HG03342 (cell line): Measurements from ENCODE around the gene ATOSA.

ENCODE experiments used
- ATAC-seq: cut with Tn5 transposase; IDR thresholded peaks from one replicate; pipeline ENCODE4 v1.9.1; 2021; ENCODE audit warnings: mild to moderate bottlenecking, moderate library complexity; ENCODE audit not compliant: unreplicated experiment

Gene ATOSA, protein sequence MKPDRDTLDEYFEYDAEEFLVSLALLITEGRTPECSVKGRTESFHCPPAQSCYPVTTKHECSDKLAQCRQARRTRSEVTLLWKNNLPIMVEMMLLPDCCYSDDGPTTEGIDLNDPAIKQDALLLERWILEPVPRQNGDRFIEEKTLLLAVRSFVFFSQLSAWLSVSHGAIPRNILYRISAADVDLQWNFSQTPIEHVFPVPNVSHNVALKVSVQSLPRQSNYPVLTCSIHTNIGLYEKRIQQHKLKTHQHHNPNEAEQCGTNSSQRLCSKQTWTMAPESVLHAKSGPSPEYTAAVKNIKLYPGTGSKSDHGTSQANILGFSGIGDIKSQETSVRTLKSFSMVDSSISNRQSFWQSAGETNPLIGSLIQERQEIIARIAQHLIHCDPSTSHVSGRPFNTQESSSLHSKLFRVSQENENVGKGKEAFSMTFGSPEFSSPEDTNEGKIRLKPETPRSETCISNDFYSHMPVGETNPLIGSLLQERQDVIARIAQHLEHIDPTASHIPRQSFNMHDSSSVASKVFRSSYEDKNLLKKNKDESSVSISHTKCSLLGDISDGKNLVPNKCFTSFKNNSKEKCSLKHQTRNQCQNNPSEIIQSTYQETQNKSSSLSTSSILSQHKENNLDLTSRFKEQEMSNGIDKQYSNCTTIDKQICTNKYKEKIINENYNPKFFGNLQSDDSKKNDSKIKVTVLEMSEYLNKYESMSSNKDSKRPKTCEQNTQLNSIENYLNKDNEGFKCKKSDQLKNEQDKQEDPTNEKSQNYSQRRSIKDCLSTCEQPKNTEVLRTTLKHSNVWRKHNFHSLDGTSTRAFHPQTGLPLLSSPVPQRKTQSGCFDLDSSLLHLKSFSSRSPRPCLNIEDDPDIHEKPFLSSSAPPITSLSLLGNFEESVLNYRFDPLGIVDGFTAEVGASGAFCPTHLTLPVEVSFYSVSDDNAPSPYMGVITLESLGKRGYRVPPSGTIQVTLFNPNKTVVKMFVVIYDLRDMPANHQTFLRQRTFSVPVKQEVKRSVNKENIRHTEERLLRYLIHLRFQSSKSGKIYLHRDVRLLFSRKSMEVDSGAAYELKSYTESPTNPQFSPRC

DNA sequence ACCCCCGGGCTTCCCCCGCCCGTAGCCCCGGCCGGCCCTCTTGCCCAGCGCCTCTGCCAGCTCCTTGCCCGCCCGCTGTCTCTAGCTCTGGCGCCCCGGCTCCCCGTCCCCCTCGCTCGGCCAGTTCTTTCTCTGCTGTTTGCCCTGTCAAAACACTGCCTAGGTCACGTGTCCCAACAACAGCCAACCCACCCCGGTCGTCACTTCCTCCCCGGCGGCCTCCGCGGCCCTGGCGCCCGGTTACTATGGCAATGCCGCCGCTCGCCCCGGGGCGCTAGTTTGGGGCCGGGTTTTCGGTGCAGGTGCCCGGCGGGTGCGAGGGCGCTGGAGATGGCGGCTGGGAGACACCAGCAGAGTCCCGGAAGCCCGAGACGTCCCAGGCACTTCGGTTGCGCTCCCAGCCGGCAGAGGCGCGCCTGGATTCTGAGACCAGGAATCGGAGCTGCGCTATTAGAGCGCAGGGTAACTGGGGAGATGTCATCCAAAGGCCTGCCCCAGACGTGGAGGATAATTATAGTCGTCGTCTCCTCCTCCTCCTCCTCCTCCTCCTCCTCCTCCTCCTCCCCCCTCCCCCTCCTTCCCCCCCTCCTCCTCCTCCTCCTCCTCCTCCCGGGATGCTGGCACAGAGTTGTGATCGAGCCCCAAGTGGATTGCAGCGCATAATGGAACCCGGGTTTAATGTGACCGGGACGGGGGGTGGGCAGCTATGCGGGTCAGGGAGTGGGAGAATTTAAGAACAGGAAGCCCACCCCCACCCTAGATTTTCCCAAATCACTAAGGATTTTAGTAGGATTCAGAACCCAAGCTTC is at the start of gene ATOSA:
Gene ATOSA, minus strand, starts transcription at position 157 of the 809 bp plus-strand sequence. CDS start 1,367 bp downstream, outside the sequence.
- peak; percentile 62 for ATAC-seq

DNA sequence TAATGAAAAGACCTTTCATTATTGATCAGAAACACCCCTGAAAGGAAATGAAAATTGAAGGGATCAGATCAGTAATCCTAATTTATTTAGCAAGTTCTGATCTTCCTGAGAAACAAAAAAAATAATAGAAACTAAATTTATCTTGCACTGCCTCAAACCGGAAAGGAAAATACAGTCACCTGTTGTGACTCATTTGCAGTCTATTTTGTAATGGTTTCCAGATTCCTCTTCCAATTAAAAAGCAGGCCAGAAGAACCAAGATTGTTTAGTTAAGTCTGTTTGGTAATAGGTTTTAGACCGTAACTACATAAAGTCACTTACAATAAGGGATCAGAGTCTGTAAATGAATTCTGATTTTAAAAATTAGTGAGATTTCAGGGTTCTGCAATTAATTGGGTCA is 49.7 kb upstream of the ATOSA start:
- no peak for ATAC-seq

DNA sequence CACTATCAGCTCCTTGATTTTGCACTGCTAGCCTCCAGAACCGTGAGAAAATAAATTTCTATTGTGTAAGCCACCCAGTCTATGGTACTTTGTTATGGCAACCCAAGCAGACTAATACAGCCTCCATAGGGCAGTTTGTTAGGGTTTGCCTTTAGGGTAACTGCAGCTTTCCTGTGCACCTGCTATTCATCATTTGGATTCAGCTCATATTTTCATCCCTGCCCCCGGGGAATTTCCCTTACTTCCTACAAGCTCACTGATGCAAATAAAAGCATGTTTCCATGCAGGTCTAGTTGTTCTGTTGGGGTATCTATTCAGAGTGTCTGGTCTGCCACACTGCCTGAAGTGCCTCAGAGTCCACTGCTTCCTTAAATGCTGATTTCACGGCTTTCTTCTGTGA is 48.6 kb upstream of the ATOSA start:
- ATAC-seq: no peak

DNA sequence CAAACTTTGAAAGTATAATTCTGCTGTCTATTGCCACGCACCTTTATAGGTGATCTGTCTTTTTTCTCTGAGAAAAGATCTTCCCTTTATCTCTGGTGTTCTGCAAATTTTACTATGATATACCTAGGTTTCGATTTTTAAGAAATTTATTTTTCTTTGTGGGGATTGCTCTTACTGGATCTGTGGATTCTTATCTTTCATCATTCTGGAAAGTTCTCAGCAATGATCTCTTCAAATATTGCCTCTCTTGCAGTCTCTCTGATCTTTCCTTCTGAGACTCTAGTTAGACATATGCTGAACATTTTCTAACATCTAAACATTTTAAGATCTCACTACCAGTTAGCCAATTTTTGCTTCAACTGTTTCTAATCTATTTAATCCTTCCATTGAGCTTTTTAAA is 47.0 kb upstream of the ATOSA start:
- ATAC-seq: no peak

DNA sequence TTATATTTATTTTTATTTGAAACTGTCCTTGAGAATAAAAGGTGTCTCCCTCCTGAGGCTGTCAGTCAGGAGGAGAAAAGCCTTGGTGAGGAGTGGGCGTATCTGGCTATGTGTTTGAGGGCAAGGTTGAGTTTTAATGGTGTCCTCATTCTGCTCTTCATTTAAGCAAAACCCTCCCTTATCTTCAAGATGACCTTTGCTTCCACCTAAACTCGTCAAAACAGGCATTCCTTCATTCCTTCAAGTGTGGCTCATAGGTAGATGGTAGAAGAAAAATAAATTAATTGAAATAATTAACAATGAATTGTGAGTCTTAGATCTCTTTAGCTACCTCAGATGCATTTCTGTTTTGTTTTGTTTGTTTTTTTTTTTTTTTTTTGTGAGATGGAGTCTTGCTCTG is 39.4 kb upstream of the ATOSA start:
- no peak for ATAC-seq

DNA sequence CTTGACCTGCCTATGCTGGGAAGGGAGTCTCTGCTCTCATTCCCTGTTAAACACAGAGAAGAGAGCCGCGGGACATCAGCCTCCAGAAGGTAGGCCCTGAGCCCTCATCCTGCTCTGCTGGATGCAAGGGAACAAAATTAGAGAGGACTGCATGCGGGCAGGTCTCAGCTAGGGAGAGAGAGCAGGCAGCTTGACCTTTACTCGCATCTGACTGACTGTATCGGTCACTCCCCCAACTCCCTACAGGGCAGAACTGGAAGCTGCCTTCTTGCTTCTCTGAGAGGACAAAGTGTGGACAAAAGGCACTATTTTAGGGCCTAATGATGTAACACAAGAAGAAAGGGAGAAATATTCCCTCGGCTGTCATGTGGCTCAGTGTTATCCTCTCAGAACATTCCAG is 38.7 kb upstream of the ATOSA start:
- ATAC-seq: no peak

DNA sequence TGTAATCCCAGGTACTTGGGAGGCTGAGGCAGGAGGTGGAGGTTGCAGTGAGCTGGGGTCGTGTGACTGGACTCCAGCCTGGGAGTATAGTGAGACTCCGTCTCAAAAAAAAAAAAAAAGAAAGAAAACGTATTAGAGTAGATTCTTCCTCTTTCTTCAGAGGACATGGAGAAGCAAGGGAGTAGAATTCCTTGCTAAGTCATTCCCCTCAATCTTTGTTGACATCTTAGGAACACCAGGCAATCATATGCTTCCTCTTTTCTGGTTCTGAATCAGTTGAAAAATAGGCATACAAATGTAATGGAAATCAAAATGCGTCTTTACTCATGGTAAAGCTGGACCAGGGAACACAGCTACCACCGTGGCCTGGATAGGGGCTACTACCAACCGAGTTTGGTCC is 38.3 kb upstream of the ATOSA start:
- no peak for ATAC-seq

DNA sequence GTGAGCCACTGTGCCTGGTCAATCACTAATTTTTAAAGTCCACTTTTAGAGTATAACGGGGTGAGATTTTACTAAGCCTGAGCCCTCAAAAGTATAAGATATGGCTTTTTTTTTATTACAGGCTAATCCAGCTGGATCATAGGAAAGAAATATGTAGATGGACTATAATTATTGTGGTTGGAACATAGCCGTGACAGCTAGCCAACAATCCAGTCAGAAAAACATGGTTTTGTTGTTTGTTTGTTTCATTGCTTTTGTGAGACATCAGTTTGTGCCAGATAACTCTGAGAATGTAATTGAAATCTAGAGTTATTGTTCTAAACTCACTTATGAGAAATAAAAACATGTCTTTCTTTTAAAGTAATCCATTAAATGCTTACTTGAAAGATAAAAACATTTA is 37.3 kb upstream of the ATOSA start:
- no peak for ATAC-seq

DNA sequence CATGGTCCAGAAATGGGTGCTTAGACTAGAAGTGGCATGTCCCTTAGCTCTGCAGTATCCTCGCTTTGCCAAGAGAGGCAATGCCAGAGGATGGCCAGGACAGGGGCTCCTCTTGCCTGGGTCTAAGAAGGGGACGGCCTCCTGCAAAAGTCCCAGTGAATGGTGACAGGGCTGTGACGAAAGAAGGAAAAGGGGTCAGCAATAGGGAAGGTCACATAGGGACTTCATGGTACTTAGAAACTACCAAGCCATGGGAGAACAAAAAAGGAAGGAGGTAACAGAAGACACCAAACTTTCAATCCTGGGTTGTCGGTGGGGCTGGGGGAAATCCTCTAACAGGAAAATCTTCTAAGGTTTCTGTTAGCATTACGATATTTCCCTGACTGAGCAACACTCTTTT is 36.2 kb upstream of the ATOSA start:
- ATAC-seq: no peak

DNA sequence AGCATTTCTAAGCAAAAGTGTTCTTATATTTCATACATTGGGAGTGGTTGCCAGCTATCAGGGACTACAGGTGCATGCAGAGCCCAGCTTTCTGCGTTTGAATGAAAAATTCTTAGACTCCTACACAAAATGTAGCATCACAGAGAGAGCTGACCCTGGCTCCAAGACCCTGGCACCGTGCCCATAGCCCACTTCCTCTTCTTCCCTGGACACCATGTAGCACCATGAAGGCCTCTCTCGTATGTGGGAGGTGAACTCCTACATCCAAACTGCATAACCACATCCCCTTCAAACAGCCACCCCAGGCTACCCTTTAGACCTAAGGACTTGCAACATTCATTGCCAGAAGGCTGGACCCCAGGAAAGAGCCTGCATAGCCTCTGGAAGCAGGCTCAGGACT is 35.8 kb upstream of the ATOSA start:
- no peak for ATAC-seq

DNA sequence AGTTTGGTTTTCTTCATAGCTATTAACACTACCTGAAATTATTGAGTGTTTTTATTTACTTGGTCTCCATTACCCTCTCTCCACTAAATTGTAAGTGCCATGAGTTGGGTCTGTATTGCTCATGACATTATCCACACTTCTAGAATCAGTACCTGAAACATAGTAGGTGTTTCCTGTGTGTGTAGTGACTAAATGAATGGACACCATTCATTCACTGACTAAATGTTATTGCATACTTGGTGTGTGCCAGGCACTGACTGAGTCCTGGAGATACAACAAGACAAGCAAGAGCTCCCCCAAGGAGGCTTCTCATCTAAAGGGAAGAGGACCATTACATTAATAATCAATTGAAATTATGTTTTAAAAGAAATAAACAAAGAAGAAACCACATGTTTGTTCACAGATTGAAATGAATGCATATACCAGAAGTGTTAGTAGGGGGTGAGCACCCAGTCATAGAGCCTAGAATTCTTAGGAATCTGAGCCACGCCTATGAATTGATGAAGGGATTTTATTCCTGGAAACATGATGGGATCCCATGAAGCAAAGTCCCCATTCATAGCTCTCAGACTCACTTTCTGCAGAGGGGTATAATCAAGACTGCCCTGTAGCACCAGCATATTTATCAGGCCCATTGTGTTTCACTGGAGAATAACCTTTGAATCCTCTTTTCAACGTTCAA is 31.7 kb upstream of the ATOSA start:
- ATAC-seq: no peak

DNA sequence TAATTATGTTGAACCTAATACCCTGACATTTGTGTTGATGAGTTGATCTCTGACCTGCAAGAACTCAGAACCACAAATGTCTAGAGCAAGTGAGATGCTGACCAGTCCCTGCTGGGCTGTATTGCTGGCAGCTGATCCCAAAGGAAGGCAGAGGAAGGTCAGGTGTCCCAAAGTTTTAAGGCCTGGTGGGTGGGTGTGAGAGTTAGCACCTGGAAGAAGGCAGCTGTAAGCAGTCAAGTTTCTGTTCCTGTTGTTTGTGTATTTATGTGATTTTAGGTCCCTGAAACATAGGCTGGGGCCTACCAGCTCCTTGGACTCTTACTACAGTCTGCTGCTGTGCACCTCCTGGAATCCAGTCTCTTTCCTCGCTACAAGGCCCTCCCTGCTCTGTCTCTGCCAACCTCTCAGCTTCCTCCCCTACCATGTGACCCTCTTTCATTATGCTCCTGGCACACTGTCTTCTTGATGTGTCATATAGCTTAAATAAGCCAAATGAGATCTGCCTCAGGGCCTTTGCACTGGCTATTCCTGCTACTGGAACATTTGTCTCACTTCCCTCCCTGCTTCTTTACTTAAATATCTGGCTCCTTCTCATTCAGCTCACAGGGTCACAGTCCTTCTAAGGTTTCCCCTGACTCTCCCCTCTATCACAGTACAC is 31.0 kb upstream of the ATOSA start:
- peak; percentile 55 for ATAC-seq

DNA sequence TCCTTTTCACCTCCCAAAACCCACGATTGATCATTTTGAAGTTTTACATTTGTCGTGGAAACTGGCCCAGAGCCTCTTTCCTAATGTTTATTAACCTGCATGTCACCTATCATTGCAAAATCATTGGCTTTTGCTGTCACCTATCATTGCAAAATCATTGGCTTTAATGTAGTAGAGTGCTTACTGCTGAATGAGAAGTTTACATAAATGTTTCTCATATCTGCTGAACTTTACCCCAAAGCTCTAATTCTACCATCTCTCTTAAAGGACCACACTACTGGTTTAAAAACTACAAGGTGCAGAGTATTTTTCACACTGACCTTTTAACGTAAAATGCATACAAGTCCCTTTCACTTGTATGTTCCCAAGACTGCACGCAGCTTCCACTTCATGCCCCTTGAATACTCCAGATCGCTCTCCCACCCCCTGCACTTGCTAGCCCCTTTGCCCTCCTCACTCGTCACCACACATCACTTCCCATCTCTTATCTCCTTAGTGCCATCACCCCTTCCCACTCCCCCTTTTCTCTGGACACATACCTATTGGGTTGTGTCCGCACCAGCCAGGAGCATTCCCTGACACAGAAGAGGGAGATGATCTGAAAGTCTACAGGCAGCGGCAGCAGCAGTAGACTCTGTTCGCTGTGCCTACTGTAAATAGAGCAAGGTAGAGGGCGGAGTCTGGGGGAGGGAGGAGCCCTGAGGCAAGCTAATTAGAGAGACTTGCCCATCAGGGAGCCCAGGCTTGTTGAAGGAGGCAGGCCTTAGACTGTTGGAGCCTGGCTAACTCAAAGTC is 30.2 kb upstream of the ATOSA start:
- ATAC-seq: peak; percentile 88

DNA sequence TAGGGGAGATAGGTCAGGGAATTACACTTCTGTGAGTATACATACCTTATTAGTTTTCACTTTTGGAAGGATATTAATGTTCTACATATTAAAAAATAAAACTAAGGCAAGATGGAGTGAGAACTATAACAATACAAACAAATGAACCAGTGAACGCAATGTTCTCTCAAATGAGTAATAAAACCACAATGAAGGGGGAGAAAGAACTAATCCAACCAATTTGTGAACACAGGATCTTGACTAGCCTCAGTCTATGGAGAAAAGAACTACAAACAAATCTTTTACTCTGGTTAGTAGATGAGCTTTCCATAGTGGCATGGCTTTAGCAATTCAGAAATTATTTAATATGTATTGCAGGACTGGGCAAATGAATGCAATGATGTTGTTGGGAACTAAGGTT is 26.9 kb upstream of the ATOSA start:
- no peak for ATAC-seq

DNA sequence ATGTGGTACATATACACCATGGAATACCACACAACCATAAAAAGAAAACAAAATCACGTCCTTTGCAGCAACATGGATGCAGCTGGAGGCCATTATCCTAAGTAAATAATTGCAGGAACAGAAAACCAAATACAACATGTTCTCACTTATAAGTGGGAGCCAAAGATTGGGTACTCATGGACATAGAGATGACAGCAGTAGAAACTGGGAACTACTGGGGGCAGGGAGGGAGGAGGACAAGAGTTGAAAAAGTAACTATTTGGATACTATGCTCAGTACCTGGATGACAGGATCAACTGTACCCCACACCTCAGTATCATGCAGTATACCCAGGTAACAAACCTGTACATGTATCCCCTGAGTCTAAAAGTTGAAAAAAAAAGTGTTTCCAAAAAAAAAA is 23.2 kb upstream of the ATOSA start:
- no peak for ATAC-seq

DNA sequence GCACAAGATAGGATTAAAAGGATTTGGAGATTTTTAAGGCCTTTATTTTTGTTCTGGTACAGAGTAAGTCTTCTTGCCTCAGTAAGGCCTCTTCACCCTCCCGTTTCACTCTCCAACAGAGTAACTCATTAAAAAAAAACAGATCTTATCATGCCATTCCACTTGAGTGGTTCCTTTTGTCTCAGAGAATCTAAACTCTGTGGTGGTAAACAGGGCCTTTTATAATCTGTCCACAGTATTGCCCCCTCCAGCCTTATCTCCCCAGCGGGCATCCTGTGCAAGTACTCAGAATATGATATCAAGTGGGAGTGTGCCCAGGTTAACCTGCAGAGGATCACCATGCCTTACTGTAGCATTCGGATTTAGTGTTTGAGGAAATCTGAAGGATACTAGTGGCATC is 20.3 kb upstream of the ATOSA start:
- ATAC-seq: no peak

DNA sequence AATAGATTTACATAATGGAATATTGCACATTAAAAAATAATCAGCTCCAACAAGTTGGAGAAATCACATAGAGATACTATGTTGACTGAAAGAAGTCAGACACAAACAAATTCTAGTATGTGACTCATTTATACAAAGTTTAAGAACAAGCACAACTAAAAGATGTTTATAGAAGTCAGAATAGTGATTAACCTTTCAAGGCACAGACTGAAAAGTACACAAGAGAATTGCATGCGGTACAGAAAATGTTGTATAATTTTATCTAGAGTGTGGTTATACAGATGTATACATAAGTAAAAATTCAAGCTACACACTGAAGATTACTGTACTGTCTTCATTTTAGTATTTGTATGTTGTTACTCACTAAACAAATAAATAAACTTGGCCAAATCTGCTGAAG is 19.3 kb upstream of the ATOSA start:
- no peak for ATAC-seq

DNA sequence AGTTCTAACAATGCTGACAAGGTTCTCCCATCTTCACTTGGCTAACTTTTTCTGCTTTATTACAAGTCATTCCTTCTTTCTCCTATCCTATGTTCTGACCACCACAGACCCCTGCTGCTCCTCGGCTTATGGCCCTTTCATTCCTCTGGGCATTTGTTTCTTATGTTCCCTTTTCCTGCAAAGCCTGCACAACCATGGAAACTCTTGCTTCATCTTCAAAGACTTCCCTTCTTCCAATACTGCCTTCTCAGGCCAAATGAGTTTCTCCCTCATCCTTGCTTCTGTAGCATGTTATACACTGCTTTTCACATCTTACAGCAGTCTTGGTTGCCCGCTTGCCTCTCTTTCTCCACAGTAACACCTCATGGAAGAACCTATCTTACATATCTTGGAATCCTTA is 17.9 kb upstream of the ATOSA start:
- ATAC-seq: no peak

DNA sequence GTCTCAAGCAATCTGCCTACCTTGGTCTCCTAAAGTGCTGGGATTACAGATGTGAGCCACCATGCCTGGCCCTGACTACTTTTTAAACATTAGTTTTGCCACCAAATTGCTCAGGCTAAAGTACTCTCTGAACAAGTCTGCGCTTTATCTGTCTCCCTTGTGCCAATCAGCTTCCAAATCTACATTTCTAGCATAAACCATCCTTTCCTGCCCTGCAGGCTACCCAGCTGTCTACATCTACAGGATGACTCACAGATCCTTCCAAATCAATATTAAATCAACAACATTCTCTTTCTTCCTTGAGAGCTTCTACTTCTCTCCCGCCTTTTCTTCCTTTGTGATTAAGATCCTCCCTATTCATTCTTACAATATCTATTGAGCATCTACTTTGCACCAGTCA is 16.0 kb upstream of the ATOSA start:
- ATAC-seq: no peak
